Right lobe of liver (tissue), 4 donors: ENCODE measurements around the gene KCND3.

ENCODE experiments used
- POLR2A ChIP-seq: fragments of 450-650 bp; IDR thresholded peaks from one replicate; pipeline ENCODE4 v1.6.1; 2017; ENCODE audit warnings: antibody characterized with exemption, mild to moderate bottlenecking
- TF ChIP-seq, protein P1 (sequence below), 4 donors: fragments of 200-600 bp in 3 of 4; fragments of 450-650 bp in 1 of 4; IDR thresholded peaks; one replicate each; pipeline versions ENCODE4 v1.5.1 to v1.8.0; 2016 to 2022; ENCODE audit warnings: antibody characterized with exemption in 4 of 4, mild to moderate bottlenecking in 2 of 4
- donor health status: DM: no; HTN: no; CAD: no.
- donor health status: DM: no; HTN: no; CAD: no.
- donor health status: DM: no; HTN: yes; CAD: no.

- TF ChIP-seq, protein P1, sequence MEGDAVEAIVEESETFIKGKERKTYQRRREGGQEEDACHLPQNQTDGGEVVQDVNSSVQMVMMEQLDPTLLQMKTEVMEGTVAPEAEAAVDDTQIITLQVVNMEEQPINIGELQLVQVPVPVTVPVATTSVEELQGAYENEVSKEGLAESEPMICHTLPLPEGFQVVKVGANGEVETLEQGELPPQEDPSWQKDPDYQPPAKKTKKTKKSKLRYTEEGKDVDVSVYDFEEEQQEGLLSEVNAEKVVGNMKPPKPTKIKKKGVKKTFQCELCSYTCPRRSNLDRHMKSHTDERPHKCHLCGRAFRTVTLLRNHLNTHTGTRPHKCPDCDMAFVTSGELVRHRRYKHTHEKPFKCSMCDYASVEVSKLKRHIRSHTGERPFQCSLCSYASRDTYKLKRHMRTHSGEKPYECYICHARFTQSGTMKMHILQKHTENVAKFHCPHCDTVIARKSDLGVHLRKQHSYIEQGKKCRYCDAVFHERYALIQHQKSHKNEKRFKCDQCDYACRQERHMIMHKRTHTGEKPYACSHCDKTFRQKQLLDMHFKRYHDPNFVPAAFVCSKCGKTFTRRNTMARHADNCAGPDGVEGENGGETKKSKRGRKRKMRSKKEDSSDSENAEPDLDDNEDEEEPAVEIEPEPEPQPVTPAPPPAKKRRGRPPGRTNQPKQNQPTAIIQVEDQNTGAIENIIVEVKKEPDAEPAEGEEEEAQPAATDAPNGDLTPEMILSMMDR (IDR thresholded peaks at IDR 0.05) = no peak
- no peak for TF ChIP-seq POLR2A
Observed at GRCh38 chr1:111836111-111836510, 153.4 kb downstream of the KCND3 start.
